SK-N-SH (cell line): ENCODE data around the gene MUC5B. TPM values are rescaled to one million over a fixed set of nuclear protein-coding genes. Genes with fewer than 3 reads are reported as not detected.

Experiments
- CTCF ChIA-PET: fragments of 300-600, 350-600 bp; formaldehyde crosslinking; extraction: SDS; loops from one replicate; lab custom pipeline; 2021; lab: Yijun Ruan, JAX
- POLR2A ChIA-PET: fragments of 350-600 bp; sonication (Branson Sonifier 250); formaldehyde crosslinking; extraction: SDS; loops from one replicate; lab custom pipeline; 2020; ENCODE audit warnings: antibody characterized with exemption, inconsistent platforms; lab: Yijun Ruan, JAX
- DNase-seq: peaks from one replicate; pipeline ENCODE4 v3.0.0; 2012
- H2AFZ ChIP-seq: fragments of 200-600 bp; sonication (generic); 2 replicates; pipeline ENCODE4 v1.8.1; 2016; ENCODE audit warnings: antibody characterized with exemption, mild to moderate bottlenecking, low read depth
- H3F3A ChIP-seq: fragments of 200-600 bp; sonication (generic); replicated peaks from 2 replicates; pipeline ENCODE3; 2016; ENCODE audit warnings: antibody characterized with exemption, mild to moderate bottlenecking; ENCODE audit not compliant: insufficient read depth
- H3K27ac ChIP-seq, 2 experiments: fragments of 200-500 bp in 1 of 2; fragments of 200-600 bp in 1 of 2; sonication (Bioruptor generic) in 1 of 2; sonication (generic), shearing (Covaris generic) in 1 of 2; 2 replicates each; pipeline versions ENCODE4 v1.5.1 to v1.6.1; 2014 to 2016; ENCODE audit warnings: low read depth in 2 of 2, inconsistent platforms in 1 of 2, low read length in 1 of 2, mild to moderate bottlenecking in 1 of 2, mixed read lengths in 1 of 2
- H3K27me3 ChIP-seq: fragments of 200-600 bp; sonication (generic), shearing (Covaris generic); 2 replicates; pipeline ENCODE4 v1.6.1; 2016; ENCODE audit warnings: mixed run types; ENCODE audit not compliant: insufficient read depth
- H3K36me3 ChIP-seq, 2 experiments: fragments of 200-500 bp in 1 of 2; fragments of 200-600 bp in 1 of 2; sonication (Bioruptor generic) in 1 of 2; sonication (generic) in 1 of 2; replicated peaks in 1 of 2; 2 replicates each; pipeline versions ENCODE3 to v1.5.1; 2014 to 2016; ENCODE audit warnings: low read length in 1 of 2, mild to moderate bottlenecking in 1 of 2; ENCODE audit not compliant: insufficient read depth in 2 of 2, control insufficient read depth in 1 of 2
- H3K4me1 ChIP-seq, 2 experiments: fragments of 200-500 bp in 1 of 2; fragments of 200-600 bp in 1 of 2; sonication (Bioruptor generic) in 1 of 2; sonication (generic), shearing (Covaris generic) in 1 of 2; 2 replicates each; pipeline versions ENCODE4 v1.5.1 to v1.6.1; 2014 to 2016; ENCODE audit warnings: low read depth in 1 of 2, low read length in 1 of 2, mixed run types in 1 of 2; ENCODE audit not compliant: insufficient read depth in 2 of 2, control insufficient read depth in 1 of 2
- H3K4me2 ChIP-seq: fragments of 200-600 bp; sonication (generic), shearing (Covaris generic); 2 replicates; pipeline ENCODE4 v1.6.1; 2017; ENCODE audit warnings: mixed run types
- H3K4me3 ChIP-seq, 2 experiments: fragments of 200-500 bp in 1 of 2; fragments of 200-600 bp in 1 of 2; sonication (Bioruptor generic) in 1 of 2; sonication (generic), shearing (Covaris generic) in 1 of 2; 2 replicates each; pipeline versions ENCODE4 v1.5.1 to v1.8.1; 2014 to 2016; ENCODE audit warnings: low read depth in 2 of 2, inconsistent platforms in 1 of 2, low read length in 1 of 2, mild to moderate bottlenecking in 1 of 2, mixed read lengths in 1 of 2, moderate library complexity in 1 of 2
- H3K79me2 ChIP-seq: fragments of 200-600 bp; sonication (generic); 2 replicates; pipeline ENCODE4 v1.8.1; 2017; ENCODE audit warnings: mild to moderate bottlenecking; ENCODE audit not compliant: insufficient read depth
- H3K9ac ChIP-seq: fragments of 200-600 bp; sonication (generic); 2 replicates; pipeline ENCODE4 v1.6.1; 2017; ENCODE audit warnings: mixed run types
- H3K9me2 ChIP-seq: fragments of 200-600 bp; sonication (generic); 2 replicates; pipeline ENCODE4 v1.6.1; 2017; ENCODE audit warnings: mixed run types
- H3K9me3 ChIP-seq: fragments of 200-600 bp; sonication (generic); 2 replicates; pipeline ENCODE4 v1.6.1; 2017; ENCODE audit warnings: mixed run types, mild to moderate bottlenecking, moderate library complexity
- H4K20me1 ChIP-seq: fragments of 200-600 bp; sonication (generic); 2 replicates; pipeline ENCODE4 v1.6.1; 2017; ENCODE audit warnings: mild to moderate bottlenecking, mixed run types; ENCODE audit not compliant: insufficient read depth
- FOSL2 ChIP-seq: IDR thresholded peaks from 2 replicates; pipeline ENCODE4 v1.4.0; 2012; ENCODE audit warnings: low read depth, mild to moderate bottlenecking, moderate library complexity, borderline replicate concordance
- FOXM1 ChIP-seq: IDR thresholded peaks from 2 replicates; pipeline ENCODE4 v1.4.0; 2012; ENCODE audit warnings: low read depth, mild to moderate bottlenecking
- GATA2 ChIP-seq: sonication (generic); formaldehyde crosslinking; IDR thresholded peaks from 2 replicates; pipeline ENCODE4 v1.5.0; 2020; ENCODE audit warnings: mild to moderate bottlenecking, missing genetic modification reagents
- MXI1 ChIP-seq: IDR thresholded peaks from 2 replicates; pipeline ENCODE4 v1.6.1; 2012; ENCODE audit warnings: mild to moderate bottlenecking, low read depth, low read length, improper control_type of control experiment
- RXRA ChIP-seq: IDR thresholded peaks from 2 replicates; pipeline ENCODE4 v1.4.0; 2012; ENCODE audit warnings: low read depth, mild to moderate bottlenecking, borderline replicate concordance
- TAF1 ChIP-seq: IDR thresholded peaks from 2 replicates; pipeline ENCODE4 v1.6.1; 2012; ENCODE audit warnings: low read depth, mild to moderate bottlenecking, low read length, moderate library complexity, borderline replicate concordance
- TEAD4 ChIP-seq: IDR thresholded peaks from 2 replicates; pipeline ENCODE4 v1.4.0; 2012; ENCODE audit warnings: mild to moderate bottlenecking, borderline replicate concordance; ENCODE audit not compliant: insufficient read depth
- YY1 ChIP-seq: IDR thresholded peaks from 2 replicates; pipeline ENCODE4 v1.4.0; 2012; ENCODE audit warnings: low read depth, mild to moderate bottlenecking
- ZBTB33 ChIP-seq: IDR thresholded peaks from 2 replicates; pipeline ENCODE4 v1.4.0; 2012; ENCODE audit warnings: low read depth, borderline replicate concordance
- WGBS: methylation state at CpG from one replicate; pipeline ENCODE4 v1.1.6; 2017; ENCODE audit warnings: low lambda C conversion rate; 5-methylcytosine and 5-hydroxymethylcytosine counted together
- polyA plus RNA-seq, 3 experiments: library from polyadenylated mRNA; depleted of rRNA; stranded (reverse); fragments of >200 nt; gene quantifications; 2 replicates each; pipeline ENCODE4 v1.2.3, GENCODE V29; 2012
- TF ChIP-seq, protein P1 (sequence below): IDR thresholded peaks from 2 replicates; pipeline ENCODE4 v1.4.0; 2012; ENCODE audit warnings: low read depth, borderline replicate concordance

The MUC5B gene
- polyA plus RNA-seq, 1 of the 3 experiments (the other 2 are of a cell fraction) = not detected

DNA sequence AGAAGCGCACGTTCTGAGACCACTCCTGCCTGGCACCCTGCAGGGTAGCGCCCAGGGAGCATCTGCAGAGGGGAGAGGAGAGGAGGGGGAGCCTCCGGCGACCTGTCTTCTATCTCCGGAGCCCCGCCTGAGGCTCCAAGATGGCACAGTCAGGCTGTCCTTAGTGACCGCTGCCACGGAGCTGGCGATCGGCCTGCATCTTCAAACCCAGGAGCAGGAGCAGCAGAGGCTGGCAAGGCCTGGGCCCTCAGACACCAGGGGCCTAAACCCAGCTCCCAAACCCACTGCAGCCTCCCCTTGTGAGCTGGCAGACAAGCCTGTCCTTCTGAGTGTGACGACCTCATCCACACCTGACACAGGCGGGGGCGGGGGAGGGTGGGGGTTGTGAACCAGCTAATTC, 51.6 kb downstream of the MUC5B start:
- H3F3A ChIP-seq = no peaks in the 10 kb centered on the region
- H3K27me3 ChIP-seq = no peaks in the 10 kb centered on the region
- H3K4me3 ChIP-seq = no peak overlapping the region
- H3K4me2 ChIP-seq = no peak overlapping the region
- no peaks in the 10 kb centered on the region for H4K20me1 ChIP-seq
- no peak overlapping the region for H3K27ac ChIP-seq
- H3K79me2 ChIP-seq = no peaks in the 10 kb centered on the region
- H3K36me3 ChIP-seq = peaks cover 0 to 36% of the 10 kb centered on the region in 2 experiments
- no peak overlapping the region for H3K9ac ChIP-seq
- H2AFZ ChIP-seq = no peak overlapping the region
- ChIA-PET POLR2A (no interaction called here), CTCF (no interaction called here)
- DNase-seq = no peak
- 91% methylated on average over 10 of the region's 14 CpGs for WGBS
- TF ChIP-seq YY1 (no peak), RXRA (no peak), TEAD4 (no peak), FOXM1 (no peak), MXI1 (no peak), GATA2 (CRISPR knock-in tag) (no peak)
- TF ChIP-seq, protein P1, sequence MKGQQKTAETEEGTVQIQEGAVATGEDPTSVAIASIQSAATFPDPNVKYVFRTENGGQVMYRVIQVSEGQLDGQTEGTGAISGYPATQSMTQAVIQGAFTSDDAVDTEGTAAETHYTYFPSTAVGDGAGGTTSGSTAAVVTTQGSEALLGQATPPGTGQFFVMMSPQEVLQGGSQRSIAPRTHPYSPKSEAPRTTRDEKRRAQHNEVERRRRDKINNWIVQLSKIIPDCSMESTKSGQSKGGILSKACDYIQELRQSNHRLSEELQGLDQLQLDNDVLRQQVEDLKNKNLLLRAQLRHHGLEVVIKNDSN = no peak
- no peaks in the 10 kb centered on the region for H3K9me3 ChIP-seq
- H3K9me2 ChIP-seq = no peaks in the 10 kb centered on the region
- H3K4me1 ChIP-seq = peaks cover 0 to 19% of the 10 kb centered on the region in 2 experiments; a peak in 1 of 4 replicates

DNA sequence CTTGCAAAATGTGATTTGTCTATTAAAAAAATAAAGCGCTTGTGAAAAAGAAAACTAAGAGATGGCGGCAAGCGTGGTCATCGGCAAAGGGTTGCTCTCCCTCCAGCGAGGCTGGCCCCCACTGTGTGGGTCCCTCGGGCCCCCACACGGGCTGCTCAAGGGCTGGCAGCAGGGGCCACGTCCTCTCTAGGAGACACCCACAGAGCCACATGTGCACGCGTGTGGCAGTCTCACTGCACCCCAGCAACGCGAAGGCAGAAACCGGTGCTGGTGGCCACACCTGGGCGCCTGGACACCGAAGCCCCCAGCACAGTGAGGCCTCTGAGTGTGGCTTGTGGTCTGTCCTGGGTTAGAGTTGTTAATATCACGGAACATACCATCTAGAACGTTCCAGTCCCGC, 52.2 kb downstream of the MUC5B start:
- no peak overlapping the region for H3K27ac ChIP-seq
- 100% methylated on average over 7 of the region's 18 CpGs for WGBS
- no peak overlapping the region for H3K4me3 ChIP-seq
- POLR2A ChIA-PET = no interaction called here
- CTCF ChIA-PET = no interaction called here
- no peaks in the 10 kb centered on the region for H3K9me2 ChIP-seq
- TF ChIP-seq ZBTB33 (no peak), FOSL2 (no peak), TAF1 (no peak)
- H4K20me1 ChIP-seq = no peaks in the 10 kb centered on the region
- no peak overlapping the region for H2AFZ ChIP-seq
- no peaks in the 10 kb centered on the region for H3K9me3 ChIP-seq
- H3K4me1 ChIP-seq = peaks cover 0 to 19% of the 10 kb centered on the region in 2 experiments; a peak in 1 of 4 replicates
- H3K9ac ChIP-seq = no peak overlapping the region
- H3K79me2 ChIP-seq = no peaks in the 10 kb centered on the region
- no peak overlapping the region for H3K4me2 ChIP-seq
- no peaks in the 10 kb centered on the region for H3K27me3 ChIP-seq
- H3K36me3 ChIP-seq = peaks cover 0 to 41% of the 10 kb centered on the region in 2 experiments
- H3F3A ChIP-seq = no peaks in the 10 kb centered on the region
- no peak for DNase-seq
